NOMO-1 treated with DMSO at 0.1 percent for 48 hours (cell line): ENCODE results near the gene IGSF9.

Experiments used
- DNase-seq: peaks from one replicate; lab custom pipeline; 2025; ENCODE audit not compliant: unreplicated experiment; lab: John Stamatoyannopoulos, UW

IGSF9 gene

DNA sequence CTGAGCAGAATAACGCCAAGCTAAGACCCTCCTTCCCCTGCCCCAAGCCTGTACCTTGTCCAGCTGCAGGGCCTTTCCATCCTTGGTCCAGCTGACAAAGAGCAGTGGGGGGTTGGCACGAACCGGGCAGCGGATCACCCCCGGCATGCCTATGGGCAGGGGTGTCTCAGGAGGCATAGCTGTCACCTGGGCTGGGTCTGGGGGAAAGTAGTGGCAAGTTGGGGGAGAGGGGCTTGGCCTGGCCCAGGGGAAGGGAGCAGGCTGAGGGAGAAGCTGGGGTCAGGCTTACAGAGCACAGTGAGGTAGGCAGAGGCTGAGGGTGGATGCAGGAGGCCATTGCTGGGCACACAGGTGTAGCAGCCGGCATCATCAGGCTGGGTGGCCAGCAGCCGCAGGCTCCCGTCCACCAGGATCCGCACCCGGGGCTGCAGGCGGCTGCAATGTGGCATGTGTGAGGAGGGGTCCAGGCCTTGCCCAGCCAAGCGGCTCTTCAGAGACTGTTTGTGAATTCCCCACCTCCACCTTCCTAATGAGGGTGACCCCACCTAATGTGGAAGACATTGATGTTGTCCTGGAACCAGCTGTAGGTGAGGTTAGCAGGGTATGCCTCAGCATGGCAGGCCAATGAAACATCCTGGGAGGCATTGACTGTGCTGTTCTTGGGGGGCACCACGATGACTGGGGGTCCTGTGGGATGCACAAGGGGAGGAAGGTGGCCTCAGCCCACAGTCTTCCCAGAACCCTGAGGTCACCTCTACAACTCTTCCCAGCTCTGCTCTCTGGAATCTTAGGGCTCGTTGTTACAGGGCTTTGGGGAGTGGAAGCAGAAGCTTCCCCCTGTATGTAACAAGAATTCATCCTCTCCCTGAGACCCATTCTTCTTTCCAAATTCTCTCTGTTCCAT, 11.0 kb downstream of the IGSF9 start:
- DNase-seq: no peak

DNA sequence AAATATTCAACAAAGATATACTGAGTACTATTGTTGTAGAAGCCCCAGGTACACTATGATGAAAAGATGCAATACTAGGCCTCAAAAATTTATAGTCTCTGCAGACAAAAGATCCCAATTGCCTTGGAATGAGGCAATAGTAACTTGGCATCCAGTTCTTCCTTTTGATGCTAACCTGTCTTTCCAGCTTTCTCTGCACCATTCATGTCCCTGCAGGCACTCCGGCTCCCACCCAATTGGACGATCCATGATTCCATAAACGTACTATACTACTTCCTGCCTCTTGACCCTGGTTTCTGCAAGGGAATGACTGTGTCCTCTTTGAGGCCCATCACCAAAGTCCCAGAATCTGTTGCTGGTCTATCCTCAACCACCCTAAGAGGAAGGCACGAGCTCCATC, 12.1 kb downstream of the IGSF9 start:
- DNase-seq: no peak

DNA sequence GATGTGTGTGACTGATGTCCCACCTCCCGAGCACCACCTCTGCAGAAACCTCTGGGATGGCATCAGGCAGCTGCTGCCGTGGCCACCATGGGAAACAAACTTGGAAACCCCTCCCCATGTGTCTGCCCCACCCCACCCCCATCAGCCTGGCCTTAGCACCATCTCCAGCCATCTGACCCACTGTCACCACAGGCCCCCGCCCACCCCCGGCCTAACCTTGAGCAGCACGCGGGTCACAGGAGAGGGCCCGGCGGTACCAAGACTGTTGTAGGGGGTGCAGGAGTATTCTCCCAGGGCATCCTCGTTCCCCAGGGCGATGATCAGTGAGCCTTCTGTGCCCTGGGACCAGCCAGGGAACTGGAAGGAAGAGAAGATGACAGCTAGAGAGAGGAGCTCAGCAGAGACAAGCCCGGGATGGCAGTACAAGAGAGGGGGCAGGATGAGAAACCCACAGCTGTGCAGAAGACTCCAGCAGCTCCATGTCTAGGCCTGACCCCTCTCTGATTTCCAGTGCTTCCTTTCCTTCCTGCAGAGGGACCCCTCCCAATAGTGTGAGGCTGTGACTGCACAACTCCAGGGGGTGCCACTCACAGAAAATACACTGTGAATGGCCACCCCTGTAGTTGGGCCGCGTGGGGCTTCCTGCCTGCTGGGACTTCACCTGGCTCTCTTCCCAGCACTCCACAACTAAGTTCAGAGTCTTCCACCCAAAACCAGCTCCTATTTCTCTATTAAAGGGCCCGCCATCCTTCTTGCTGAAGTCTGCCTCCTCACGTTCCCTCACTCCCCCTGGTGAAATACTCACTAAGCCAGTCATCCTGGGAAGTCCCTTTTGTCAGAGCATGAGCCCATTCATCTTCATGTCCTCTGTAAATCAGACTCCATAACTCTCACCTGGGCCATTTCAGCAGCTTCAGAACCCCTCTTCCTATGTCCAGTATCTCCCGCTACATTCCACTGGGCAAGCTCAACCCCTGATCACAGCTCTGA, 12.8 kb downstream of the IGSF9 start:
- DNase-seq: no peak

DNA sequence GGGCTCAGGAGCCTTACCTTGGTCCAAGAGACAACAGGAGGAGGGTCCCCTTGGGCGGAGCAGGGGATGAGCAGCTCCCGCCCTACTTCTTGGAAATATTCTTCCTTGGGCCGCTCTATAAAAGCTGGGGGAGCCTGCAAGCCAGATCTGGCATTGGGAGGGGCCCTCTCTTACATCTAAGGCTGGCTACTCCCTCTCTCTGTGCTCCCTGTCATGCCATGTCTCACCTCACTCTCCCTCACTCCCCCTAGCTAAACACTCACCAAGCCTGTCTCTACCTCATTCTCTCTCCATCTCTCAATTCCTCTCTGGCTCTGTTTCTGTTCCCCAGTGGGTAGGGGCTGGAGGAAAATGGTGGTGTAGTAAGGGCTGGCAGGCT, 13.6 kb downstream of the IGSF9 start:
- DNase-seq: no peak

DNA sequence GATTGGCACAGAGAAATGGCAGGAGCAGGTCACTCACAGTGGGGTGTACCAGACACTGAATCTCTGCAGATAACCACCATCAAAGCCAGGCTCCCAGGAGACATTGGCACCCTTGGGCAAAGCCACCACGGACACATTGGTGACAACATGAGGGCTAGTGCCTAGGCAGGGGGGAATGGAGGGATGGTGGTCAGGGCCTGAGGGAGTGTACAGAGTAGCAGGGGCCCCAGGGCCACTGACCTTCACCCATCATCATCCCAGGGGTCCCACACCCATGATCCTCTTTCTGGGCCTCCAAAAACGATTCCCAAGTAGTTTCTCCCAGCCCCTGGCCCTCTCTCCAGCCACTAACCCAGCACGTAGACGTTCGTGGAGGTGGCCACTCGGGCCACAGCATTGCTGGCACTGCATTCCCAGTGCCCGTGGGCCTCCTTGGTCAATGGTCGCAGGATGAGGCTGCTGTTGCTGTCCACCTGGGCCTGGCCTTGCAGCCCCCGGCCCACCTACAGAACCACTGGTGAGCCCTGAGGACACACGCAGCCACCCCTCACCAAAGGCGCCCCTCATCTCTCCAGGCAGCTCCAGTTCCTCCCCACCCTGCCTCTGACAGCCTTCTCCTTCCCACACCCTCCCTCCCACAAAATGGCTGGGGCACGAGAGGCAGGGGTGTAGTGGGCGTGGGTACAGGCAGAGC, 14.2 kb downstream of the IGSF9 start:
- no peak for DNase-seq

DNA sequence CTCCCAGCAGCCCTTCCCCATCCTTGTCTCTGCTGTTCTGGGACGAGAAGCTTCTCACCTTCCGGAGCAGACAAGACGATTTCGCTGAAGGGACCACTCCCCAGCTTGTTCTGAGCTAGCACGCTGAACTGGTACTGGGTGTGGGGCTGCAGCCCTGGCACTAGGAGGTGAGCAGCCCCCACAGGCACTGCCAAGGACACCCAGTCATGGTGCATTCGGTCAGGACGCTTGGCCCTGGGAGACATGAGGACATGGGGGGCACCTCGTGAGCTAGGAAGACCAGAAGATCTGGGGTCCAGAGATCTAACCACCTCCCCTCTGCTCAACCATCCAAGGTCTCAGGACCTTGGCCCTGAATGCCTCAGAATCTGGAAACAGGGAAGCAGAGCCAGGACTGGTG, 14.8 kb downstream of the IGSF9 start:
- DNase-seq: no peak

DNA sequence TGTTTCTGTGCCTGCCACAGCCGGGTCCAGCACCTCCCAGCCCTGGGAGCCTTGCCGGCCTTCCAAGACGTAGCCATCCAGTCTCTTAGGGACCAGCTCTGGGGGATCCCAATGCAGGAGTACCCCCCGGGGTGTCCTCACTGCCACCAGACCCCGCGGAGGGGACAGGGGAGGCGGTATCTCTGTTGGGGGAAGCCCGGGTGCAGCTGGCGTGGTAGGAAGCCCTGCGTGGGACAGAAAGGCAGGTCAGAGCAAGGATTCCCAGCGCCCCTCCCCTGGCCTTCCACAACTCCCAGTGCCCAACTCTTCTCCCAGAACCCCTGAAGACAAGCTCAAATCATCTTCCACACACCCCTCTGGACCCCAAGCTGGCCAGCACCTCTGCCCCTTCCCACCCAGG, 15.2 kb downstream of the IGSF9 start:
- DNase-seq: no peak

DNA sequence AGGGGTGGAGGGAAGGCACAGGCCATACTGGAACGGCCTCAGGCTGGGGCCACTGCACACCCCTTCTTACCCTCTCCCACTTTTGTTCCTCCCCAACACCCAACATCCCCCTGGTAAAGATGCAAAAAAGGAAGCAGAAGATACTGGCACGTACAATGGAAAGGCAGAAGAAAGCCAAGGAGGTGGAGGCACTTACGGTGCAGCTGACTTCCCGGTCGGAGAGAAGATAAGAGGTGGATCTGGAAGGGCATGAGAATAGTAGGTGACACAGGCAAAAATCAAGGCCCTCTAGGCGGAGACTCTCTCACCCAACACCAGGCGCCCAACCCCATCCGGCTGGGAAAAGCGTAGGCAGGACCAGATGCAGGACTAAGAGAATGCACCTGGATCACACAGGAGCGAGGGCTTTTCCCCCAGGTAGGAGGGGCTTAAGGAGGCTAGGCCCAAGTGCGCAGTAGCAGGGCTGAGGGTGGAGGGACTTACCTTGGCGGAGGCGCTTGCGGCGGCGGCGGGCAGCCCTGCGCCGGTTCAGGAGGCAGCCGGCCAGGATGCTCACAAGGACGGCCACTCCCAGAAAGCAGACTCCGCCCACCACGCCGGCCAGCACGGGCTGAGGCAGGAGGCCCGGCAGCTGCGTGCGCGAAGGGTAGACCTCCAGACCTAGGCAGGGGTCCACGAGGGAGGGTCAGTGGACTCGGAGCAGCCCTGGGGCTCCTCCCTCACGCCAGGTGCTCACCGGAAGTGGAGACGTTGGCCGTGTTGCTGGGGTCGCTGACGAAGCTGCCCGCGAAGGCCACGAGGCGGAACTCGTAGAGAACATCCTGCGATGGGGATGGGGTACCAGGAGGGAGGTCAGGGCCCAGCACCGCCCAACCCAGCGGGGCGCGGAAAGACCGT, 16.0 kb downstream of the IGSF9 start:
- DNase-seq: no peak

DNA sequence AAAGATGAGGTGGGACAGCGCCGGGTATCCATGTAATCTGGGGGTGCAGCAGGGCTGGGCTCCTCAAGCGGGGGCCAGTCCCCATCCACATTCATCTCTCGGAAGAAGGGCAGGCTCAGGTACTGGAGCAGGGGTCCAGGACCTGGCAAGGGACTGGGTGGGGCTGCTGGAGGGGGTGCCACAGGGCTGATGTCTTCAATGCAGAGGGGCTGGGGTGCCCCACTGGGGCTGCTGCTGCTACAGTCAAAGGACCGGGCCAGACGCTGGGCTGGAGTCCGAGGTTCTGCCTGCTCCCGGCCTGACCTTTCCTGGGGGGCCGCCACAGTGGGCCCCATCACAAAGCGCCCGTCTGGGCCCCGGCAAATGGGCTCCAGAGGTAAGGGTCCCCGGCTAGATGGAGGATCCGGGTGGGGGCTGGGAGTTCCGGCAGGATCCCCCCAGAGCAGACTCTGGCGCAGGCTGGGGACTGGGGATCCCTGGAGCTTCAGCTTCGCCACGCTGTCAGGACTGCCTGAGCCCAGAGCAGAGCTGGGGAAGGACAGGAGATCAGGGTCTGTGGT, 16.8 kb downstream of the IGSF9 start:
- no peak for DNase-seq

DNA sequence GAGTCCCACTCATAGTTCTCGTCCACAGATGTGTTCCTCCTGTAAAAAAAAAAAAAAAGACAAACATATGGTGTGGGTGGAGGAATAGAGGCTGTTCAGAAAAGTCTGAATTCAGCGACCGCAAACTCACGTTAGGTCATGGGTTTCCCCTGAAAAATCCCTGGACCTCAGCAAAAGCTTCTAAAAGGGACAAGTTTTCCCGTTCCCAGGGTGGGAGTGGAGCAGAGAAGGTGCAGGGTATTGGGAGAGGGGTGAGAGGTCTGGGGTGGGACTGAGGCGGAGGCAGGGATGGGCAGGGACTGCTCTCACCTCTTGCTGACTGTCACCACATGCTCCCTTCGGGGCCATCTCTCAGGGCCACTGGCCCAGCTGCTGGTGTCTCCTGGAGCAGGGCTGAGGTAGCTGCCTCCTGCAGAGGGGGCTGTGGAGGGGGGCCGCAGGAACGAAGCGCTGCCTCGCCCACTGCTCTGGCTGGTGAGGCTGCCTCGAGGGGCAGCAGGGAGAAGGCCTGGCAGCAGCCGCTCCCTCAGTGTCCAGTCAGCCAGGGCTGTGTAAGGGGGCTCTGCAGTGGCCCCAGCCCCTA, 17.5 kb downstream of the IGSF9 start:
- no peak for DNase-seq

DNA sequence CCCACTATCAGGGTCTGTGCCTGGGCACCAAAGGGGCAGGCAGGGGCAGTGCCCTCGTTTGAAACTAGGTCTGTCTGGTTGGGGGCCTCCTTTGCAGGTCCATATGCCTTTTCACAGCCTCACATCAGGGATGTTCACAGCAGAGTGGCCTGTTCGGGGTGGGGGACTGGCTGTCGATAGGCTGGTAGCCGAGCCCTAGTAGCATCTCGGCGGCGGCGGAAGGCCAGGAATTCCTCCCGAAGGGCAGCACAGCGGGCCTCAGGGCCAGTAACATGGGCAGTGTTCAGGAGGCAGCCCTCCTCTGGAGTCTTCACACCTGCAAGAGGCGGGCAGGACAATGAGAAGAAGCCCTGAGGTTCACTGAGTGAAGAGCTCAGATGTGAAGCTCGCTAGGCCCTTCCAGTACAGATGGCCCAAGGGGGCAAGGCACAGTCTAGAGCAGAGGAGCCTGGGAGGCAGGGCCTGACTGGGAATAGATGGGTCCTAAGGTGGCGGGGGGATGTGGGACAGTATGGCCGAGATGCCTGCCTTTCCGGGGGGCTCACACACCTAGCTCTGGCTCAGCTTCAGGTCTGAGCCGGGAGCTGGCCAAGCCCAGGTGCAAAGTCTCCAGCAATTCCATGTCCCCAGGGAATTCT, 18.1 kb downstream of the IGSF9 start:
- DNase-seq: no peak

DNA sequence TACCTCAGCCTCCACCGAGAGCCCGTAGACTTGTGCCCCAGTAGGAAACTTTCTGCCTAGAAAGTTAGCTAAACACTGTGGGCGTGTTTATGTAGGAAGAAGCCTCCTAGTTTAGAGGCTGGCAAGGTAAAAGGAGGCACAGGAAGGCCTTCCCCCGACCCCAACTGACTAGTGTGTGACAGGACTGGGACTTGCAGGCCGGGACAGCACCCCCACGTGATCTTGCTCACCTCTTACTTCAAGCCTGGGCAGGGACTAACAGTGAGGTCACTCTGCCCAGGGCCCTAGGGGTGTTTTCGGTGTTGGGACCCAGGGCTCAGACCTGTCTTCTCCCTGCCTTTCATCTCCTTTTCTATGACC, 19.7 kb downstream of the IGSF9 start:
- no peak for DNase-seq

DNA sequence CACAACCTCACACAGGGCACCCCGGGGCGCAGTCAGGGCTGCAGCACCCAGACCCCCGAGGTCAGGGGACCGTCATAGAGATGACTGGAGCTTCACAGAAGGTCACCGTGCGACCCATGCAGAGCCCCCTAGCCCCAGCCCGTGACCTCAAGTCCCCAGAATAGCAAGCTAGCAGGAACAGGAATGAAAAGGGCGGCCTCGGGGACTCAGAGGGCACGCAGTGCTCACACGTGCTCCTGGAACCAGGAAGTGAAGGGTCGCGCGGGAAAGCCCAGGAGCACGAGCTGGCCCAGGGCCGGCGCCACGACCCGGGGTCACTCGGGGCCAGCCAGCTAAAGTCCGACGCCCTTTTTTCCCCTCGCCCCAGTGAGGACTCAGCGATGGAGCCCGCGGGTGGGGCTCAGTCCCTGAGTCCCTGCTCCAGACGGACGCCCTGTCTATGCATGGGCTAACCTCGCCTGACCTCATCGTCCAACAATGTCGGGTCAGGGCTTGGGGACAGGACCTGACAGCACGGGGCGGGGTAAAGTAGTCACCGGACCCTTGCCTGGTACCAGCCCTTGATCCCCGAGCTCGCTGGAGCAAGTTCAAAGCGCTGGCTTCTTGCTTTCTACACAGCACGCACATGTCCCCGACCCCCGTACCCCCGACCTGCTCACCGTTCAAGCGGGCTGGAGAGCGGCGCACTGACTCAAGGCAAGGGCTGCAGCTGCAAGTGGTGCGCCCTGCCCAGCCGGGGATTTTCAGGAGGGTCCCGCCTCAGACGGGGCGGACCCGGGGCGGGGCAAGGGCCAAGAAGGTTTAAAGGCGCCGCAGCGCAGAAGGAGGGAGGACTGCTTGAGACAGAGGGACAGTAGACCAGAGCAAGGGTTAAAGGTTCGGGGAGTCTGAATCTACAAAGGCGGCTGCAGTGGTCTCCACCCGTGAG, 20.4 kb downstream of the IGSF9 start, which contains the start of gene TAGLN2:
Gene TAGLN2, minus strand, starts transcription at position 717 of the 928 bp plus-strand sequence. CDS start 4,998 bp downstream, outside the sequence.
- DNase-seq: peak; percentile 93

DNA sequence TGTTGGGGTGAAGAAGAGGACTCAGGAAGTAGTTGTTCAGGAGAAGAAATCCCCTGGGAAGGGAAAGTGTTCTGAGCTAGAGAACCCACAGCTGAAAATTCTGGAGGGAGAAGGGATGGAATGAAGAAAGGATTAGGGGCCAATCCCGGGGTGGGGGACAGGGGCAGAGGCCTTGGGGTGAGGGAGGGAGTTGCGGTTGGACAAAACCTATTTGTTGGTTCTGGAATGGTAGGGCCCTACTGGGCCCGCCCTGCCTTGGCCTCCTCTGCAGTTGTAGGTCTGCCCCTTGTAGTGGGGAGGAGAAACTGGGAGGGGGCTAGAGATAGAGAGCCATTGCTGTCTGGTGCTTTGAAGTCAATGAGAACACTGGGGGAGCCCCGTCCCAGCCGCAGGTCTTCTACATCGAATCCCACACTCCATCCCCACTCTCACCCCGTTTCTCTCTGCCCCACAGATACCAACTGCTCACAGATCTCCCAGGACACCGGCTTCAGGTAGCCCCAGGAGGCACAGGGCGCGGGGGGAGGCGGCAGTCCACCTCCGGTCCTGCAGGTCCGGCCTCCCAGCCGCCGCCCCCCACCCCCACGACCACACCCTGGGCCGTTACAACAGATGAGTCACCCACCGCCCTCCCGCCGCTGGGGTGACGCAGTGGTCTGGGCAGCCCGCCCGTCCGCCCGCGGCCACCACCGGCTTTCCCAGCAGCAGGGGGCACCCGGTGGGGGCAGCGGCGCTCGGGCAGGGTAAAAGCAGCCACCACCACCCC, 21.2 kb downstream of the IGSF9 start:
- peak; percentile 61 for DNase-seq

DNA sequence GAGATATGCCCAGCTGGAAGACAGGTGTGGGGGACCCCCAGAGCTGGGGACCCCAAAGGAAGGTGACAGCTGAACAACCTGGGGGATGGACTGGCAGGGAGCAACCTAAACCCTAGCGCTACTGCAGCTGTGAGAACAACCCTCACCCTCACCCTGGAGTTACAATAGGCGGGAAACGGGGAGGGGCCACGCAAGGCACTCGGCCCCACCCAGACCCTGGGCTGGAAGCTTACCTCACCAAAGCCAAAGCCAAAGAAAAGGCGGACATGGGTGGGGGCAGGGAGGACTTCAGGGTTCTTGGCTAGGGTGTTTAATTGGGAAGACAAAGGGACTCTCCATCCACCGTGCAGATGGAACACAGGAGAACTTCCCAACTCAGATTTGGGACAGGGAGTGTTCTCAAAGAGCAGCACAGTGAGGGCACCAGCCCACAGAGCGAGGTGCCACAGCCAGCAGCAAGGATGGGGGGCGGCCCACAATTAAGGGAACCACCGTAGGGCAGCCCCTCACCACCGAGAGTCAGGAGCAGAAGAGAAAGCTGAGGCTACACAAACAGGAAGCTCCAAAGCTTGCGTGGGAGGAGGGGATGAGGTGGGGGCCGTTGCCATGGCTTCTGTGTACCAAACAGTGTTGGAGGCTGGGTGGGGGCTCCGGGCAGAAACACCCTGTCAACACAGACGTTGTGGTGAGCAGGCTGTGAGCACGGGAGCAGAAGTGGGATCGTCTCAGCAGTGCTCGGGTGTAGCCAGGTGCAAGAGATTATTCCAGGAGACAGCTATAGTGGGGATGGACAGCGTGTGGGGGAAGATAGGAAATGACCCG, 22.0 kb downstream of the IGSF9 start:
- peak; percentile 64 for DNase-seq

DNA sequence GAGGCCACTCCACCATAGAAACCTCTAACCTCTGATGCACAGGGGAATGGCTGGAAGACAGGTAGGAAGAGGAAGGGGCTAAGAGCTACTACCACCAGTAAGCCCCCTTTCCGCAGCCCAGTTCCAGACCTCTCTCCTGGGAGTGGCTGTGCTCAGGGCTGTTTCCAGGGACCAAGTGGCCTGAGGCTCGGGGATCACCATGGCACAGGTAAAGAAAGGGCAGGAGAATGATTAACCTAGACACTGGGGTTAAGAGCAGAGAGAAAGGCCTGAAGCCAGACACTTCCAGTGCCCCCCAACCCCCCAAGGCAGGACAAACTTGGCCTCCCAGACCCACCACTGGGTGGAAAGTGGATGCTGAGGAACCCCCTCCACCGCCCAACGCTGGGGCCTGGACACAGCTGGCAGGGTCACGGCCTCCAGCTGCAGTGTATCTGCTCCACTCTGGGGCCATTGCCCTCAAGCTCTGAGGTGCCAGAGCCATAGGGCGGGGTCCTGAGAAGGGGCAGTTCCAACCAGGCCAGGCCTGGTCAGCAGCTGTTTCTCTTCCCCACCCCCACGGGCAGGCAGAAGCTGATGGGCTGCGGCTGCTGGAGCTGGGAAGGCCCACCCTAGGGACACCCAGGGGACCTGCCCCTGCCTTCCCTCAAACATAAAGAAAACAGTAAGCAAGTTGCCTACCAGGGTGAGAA, 22.8 kb downstream of the IGSF9 start:
- DNase-seq: no peak
